ENCODE results near the gene DNM3.

DNM3 gene

DNA sequence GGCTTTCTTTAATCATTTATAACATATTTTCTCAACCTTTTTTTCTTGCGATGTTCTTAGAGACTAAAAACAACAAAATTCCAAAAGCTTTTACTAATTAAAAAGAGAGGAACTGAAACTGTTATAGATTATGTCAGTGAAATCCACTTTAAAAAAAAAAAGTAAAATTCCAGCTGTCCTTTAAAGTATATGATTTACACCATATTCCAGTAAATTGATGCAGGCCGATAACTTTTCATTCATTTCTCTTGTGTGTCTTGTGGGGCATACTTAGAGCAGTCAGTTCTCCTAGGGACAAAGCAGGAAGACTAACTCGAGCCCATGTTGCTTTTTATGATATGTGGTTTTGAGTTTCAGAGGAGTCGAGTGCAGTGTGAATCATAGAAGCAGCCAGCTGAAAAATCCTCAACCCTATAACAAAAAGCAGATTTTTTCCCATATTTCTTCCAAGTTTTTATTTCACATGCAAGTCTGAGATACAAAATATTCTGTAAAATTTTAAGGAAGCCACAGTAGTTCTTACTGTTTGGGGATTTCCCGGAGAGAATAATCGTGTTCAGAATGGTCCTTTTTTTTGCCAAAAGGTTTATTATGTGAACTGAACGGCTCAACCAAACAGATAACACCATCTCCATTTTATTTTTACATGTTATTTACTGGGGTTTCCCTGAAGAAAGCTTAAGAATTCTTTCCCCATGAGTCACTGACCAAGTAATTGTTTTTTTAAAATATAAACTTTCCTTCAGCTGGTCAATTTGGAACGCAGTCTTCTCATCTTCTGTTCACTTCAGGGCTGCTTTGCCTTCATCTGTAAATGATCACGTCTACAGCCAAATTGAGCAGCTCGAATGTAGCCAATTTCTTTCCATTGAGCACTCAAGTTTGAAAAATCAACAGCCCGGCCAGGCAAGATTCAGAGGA, 502.2 kb downstream of the DNM3 start:
- H3K27ac ChIP-seq (ENCODE audit: low read depth, low read length) = no peak overlapping the region
- H3K4me2 ChIP-seq (ENCODE audit: low read length) = peak overlapping the region; percentile 42
- H3K4me3 ChIP-seq (ENCODE audit: low read length) = 0 out of 2 replicates have a peak overlapping the region, but pooled peaks have one; percentile 3

DNA sequence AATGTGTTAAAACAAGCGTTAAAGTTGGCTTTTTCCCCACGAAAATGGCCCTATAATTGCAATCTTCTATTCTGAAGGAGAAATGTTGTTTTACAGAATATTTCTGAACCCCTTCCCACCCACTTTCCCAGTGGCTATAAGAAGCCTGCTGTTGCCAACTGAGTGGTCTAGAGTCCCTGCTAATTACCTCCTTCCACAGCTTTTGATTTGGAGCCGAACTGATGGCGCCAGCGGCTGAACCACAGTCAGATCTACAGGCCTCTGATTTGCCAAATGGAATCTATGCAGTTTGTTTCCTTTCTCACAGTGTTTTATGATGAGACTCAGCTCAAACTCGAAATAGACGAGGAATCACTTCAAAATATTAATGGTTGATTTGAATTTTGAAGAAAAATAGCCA, 503.1 kb downstream of the DNM3 start:
- no peaks in the 10 kb centered on the region for H3F3A ChIP-seq (ENCODE audit: control insufficient read depth, insufficient read depth)
- no peak overlapping the region for H3K27ac ChIP-seq (ENCODE audit: low read depth, low read length)
- H3K4me1 ChIP-seq (ENCODE audit: control insufficient read depth, low read length) = peaks cover 17% of the 10 kb centered on the region
- H3K4me2 ChIP-seq (ENCODE audit: low read length) = no peak overlapping the region
- H4K20me1 ChIP-seq (ENCODE audit: control insufficient read depth, insufficient read depth, low read depth, low read length) = no peaks in the 10 kb centered on the region
- H3K9me2 ChIP-seq (replicated peaks; ENCODE audit: control insufficient read depth, low read length) = no peaks in the 10 kb centered on the region
- TF ChIP-seq EZH2phosphoT487 (IDR thresholded peaks at IDR 0.05; ENCODE audit: borderline replicate concordance, low read length) = no peak
- no peak for TF ChIP-seq CTCF (IDR thresholded peaks at IDR 0.05; ENCODE audit: low read depth, low read length, poor library complexity, severe bottlenecking)
- H3K4me3 ChIP-seq (ENCODE audit: low read length) = no peak overlapping the region
- no peaks in the 10 kb centered on the region for H3K79me2 ChIP-seq (ENCODE audit: control insufficient read depth, low read length)
- no peaks in the 10 kb centered on the region for H3K27me3 ChIP-seq (ENCODE audit: control insufficient read depth, low read length)
- no peaks in the 10 kb centered on the region for H3K36me3 ChIP-seq (ENCODE audit: control insufficient read depth, low read length)
- H3K9me3 ChIP-seq (ENCODE audit: control insufficient read depth, insufficient read depth, low read length) = peaks cover 6% of the 10 kb centered on the region; the same call in 1 of the 2 replicates

More for the DNA sequence above, 502.2 kb downstream of the DNM3 start:
- peaks cover 6% of the 10 kb centered on the region; the same call in 1 of the 2 replicates for H3K9me3 ChIP-seq (ENCODE audit: control insufficient read depth, insufficient read depth, low read length)
- H4K20me1 ChIP-seq (ENCODE audit: control insufficient read depth, insufficient read depth, low read depth, low read length) = no peaks in the 10 kb centered on the region
- no peaks in the 10 kb centered on the region for H3F3A ChIP-seq (ENCODE audit: control insufficient read depth, insufficient read depth)
- peaks cover 17% of the 10 kb centered on the region for H3K4me1 ChIP-seq (ENCODE audit: control insufficient read depth, low read length)
- H3K9me2 ChIP-seq (replicated peaks; ENCODE audit: control insufficient read depth, low read length) = no peaks in the 10 kb centered on the region
- no peaks in the 10 kb centered on the region for H3K27me3 ChIP-seq (ENCODE audit: control insufficient read depth, low read length)
- H3K36me3 ChIP-seq (ENCODE audit: control insufficient read depth, low read length) = no peaks in the 10 kb centered on the region
- H3K79me2 ChIP-seq (ENCODE audit: control insufficient read depth, low read length) = no peaks in the 10 kb centered on the region
- TF ChIP-seq CTCF (IDR thresholded peaks at IDR 0.05; ENCODE audit: low read depth, low read length, poor library complexity, severe bottlenecking) = no peak
- no peak for TF ChIP-seq EZH2phosphoT487 (IDR thresholded peaks at IDR 0.05; ENCODE audit: borderline replicate concordance, low read length)

- Histone ChIP-seq H3K36me3 (ENCODE audit: control insufficient read depth, low read length) (no peaks in the 10 kb centered on the region), H3K79me2 (ENCODE audit: control insufficient read depth, low read length) (no peaks in the 10 kb centered on the region), H3F3A (ENCODE audit: control insufficient read depth, insufficient read depth) (no peaks in the 10 kb centered on the region), H4K20me1 (ENCODE audit: control insufficient read depth, insufficient read depth, low read depth, low read length) (no peaks in the 10 kb centered on the region), H3K27me3 (ENCODE audit: control insufficient read depth, low read length) (no peaks in the 10 kb centered on the region), H3K4me3 (ENCODE audit: low read length) (no peak overlapping the region), H3K9me3 (ENCODE audit: control insufficient read depth, insufficient read depth, low read length) (peaks cover 6% of the 10 kb centered on the region; the same call in 1 of the 2 replicates), H3K4me2 (ENCODE audit: low read length) (no peak overlapping the region), H3K4me1 (ENCODE audit: control insufficient read depth, low read length) (peaks cover 17% of the 10 kb centered on the region), H3K27ac (ENCODE audit: low read depth, low read length) (no peak overlapping the region), H3K9me2 (replicated peaks; ENCODE audit: control insufficient read depth, low read length) (no peaks in the 10 kb centered on the region)
- no peak for TF ChIP-seq EZH2phosphoT487 (IDR thresholded peaks at IDR 0.05; ENCODE audit: borderline replicate concordance, low read length)
- no peak for TF ChIP-seq CTCF (IDR thresholded peaks at IDR 0.05; ENCODE audit: low read depth, low read length, poor library complexity, severe bottlenecking)
These were observed 503.8 kb downstream of the DNM3 start for GRCh38 chr1:172345077-172345476.

All from DOHH2 (cell line).